PC-3 (cell line): ENCODE measurements around the gene PHF21B. TPM values are rescaled to one million over a fixed set of nuclear protein-coding genes. Genes with fewer than 3 reads are reported as not detected.

Experiments used
- ATAC-seq: fragments of 200-7000 bp; cut with Tn5 transposase; 2 replicates; pipeline ENCODE4 v1.9.1; 2020; ENCODE audit warnings: mild to moderate bottlenecking, moderate library complexity
- BruUV-seq: library from RNA; stranded (reverse); fragments of 400-500 nt; replicated peaks from 2 replicates; lab custom pipeline; 2021; lab: Mats Ljungman, UMichigan
- CTCF ChIA-PET: fragments of 300-600 bp; sonication (Branson Sonifier 250); formaldehyde crosslinking; loops from one replicate; lab custom pipeline; 2022; ENCODE audit warnings: antibody characterized with exemption; lab: Charles Lee
- POLR2A ChIA-PET: fragments of 300-600 bp; sonication (Branson Sonifier 250); formaldehyde crosslinking; loops from one replicate; lab custom pipeline; 2022; ENCODE audit warnings: antibody characterized with exemption; ENCODE audit not compliant: unreplicated experiment; lab: Charles Lee
- DNase-seq: peaks from one replicate; pipeline ENCODE4 v3.0.0-alpha.2; 2015
- H2AFZ ChIP-seq: fragments of 300-600 bp; sonication (generic); 2 replicates; pipeline ENCODE4 v1.6.0; 2016; ENCODE audit warnings: antibody characterized with exemption, low read length
- H3F3A ChIP-seq: fragments of 300-600 bp; sonication (generic); one replicate; pipeline ENCODE4 v1.6.0; 2017; ENCODE audit warnings: antibody characterized with exemption, low read length, control low read depth, mild to moderate bottlenecking; ENCODE audit not compliant: unreplicated experiment
- H3K27ac ChIP-seq: fragments of 300-600 bp; sonication (generic); 2 replicates; pipeline ENCODE4 v1.5.1; 2016; ENCODE audit warnings: mild to moderate bottlenecking, low read length
- H3K27me3 ChIP-seq: fragments of 300-600 bp; sonication (generic); 2 replicates; pipeline ENCODE4 v1.6.1; 2016; ENCODE audit warnings: low read length, mixed read lengths
- H3K36me3 ChIP-seq: fragments of 300-600 bp; sonication (generic); 2 replicates; pipeline ENCODE4 v1.6.1; 2016; ENCODE audit warnings: low read depth, mixed run types, low read length, mixed read lengths
- H3K4me1 ChIP-seq: fragments of 300-600 bp; sonication (generic); 2 replicates; pipeline ENCODE4 v1.5.1; 2016; ENCODE audit warnings: low read length; ENCODE audit not compliant: insufficient read depth
- H3K4me2 ChIP-seq: fragments of 300-600 bp; sonication (generic); 2 replicates; pipeline ENCODE4 v1.6.0; 2016; ENCODE audit warnings: low read length
- H3K4me3 ChIP-seq: fragments of 300-600 bp; sonication (generic); 2 replicates; pipeline ENCODE4 v1.5.1; 2016; ENCODE audit warnings: mild to moderate bottlenecking, low read length, mixed read lengths
- H3K79me2 ChIP-seq: fragments of 300-600 bp; sonication (generic); 2 replicates; pipeline ENCODE4 v1.6.1; 2017; ENCODE audit warnings: low read length, mixed read lengths
- H3K9ac ChIP-seq: fragments of 300-600 bp; sonication (generic); 2 replicates; pipeline ENCODE4 v1.6.0; 2016; ENCODE audit warnings: mild to moderate bottlenecking, low read length
- H3K9me2 ChIP-seq: fragments of 300-600 bp; sonication (generic); replicated peaks from 2 replicates; pipeline ENCODE4 v1.6.1; 2016; ENCODE audit warnings: mixed run types, low read length, mixed read lengths
- H3K9me3 ChIP-seq: fragments of 300-600 bp; sonication (generic); 2 replicates; pipeline ENCODE4 v1.6.1; 2016; ENCODE audit warnings: low read length, mixed read lengths
- H4K20me1 ChIP-seq: fragments of 300-600 bp; sonication (generic); 2 replicates; pipeline ENCODE4 v1.6.1; 2016; ENCODE audit warnings: low read length, mixed read lengths
- CTCF ChIP-seq: fragments of 300-600 bp; sonication (generic); conservative IDR thresholded peaks from 2 replicates; pipeline ENCODE4 v1.5.1; 2017; ENCODE audit warnings: antibody characterized with exemption, low read depth, mild to moderate bottlenecking, low read length
- EZH2 ChIP-seq: fragments of 300-600 bp; sonication (generic); IDR thresholded peaks from one replicate; pipeline ENCODE4 v1.6.1; 2017; ENCODE audit warnings: antibody characterized with exemption, mild to moderate bottlenecking, low read length; ENCODE audit not compliant: unreplicated experiment
- EZH2phosphoT487 ChIP-seq: fragments of 300-600 bp; sonication (generic); IDR thresholded peaks from 2 replicates; pipeline ENCODE4 v1.6.1; 2018; ENCODE audit warnings: mild to moderate bottlenecking, antibody characterized with exemption, low read length, borderline replicate concordance
- intact Hi-C: fragments of 100-400 bp; cut with micrococcal nuclease; formaldehyde crosslinking; loops from 2 replicates; pipeline ENCODE4 v1.9.0; 2023
- total RNA-seq: library from RNA; depleted of rRNA; stranded (reverse); fragments of >200 nt; gene quantifications from 2 replicates; pipeline ENCODE4 v1.2.3, GENCODE V29; 2014

PHF21B gene
- total RNA-seq, 1 experiment from 2014 or later: not detected

DNA sequence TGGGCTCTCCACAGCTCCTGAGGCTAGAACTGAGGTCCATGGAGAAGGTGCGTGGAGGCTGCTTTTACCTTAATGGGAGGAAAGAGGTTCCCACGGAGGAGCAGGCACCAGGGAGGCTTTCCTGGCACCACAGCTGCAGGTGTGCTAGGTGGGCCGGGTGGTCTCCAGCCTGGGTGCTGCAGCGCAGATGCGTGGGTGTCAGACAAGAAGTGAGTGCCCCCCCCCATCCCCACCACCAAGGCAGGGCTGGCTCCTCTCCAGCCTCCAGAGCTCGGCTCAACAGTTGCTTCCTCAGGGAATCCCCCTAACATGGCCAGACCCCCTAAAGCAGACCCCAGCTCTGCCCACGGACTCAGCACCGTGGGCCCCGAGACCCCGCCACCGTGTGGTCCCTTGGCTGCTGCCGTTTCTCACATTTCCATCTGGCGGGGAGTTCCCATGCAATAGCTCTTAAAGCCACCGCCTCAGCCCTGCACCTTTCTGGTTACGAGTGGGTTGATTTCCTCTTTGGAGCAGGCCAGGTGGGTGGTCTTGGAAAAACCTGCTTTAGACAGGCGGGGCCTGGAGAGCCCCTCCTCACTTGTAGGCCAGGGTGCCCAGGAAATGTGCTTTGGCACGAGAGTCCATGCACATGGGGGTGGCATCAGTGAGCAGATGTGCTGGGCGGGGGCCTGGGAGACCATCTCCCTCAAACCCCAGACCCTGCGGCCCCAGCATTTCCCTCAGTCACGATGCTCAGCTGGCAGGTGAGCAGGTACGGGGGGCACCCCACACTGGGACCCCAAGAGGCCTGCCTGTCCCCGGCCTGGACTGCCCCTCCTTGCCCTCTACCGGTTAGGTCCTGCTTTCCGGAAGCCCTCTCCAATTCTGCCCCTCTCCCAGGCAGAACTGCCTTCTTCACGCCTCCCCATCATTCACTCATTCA, 163.7 kb downstream of the PHF21B start:
- Histone ChIP-seq H3F3A (no peaks in the 10 kb centered on the region), H3K4me2 (no peak overlapping the region), H3K9me3 (no peaks in the 10 kb centered on the region), H3K79me2 (no peaks in the 10 kb centered on the region), H3K27ac (no peak overlapping the region), H3K36me3 (no peaks in the 10 kb centered on the region), H3K4me1 (no peaks in the 10 kb centered on the region), H2AFZ (no peak overlapping the region), H3K4me3 (no peak overlapping the region), H3K9me2 (no peaks in the 10 kb centered on the region), H4K20me1 (no peaks in the 10 kb centered on the region), H3K27me3 (no peaks in the 10 kb centered on the region), H3K9ac (no peak overlapping the region)
- no peak for ATAC-seq
- no TSS peak for BruUV-seq
- no peak for DNase-seq
- ChIA-PET CTCF (interaction anchor here (0.6 kb wide), 1 partner anchor 144 kb away, joined by 3 read pairs; no protein-coding TSS in a partner anchor), POLR2A (no interaction called here)
- TF ChIP-seq EZH2 (no peak), CTCF (no peak), EZH2phosphoT487 (no peak)
- intact Hi-C loops: no loop called here

DNA sequence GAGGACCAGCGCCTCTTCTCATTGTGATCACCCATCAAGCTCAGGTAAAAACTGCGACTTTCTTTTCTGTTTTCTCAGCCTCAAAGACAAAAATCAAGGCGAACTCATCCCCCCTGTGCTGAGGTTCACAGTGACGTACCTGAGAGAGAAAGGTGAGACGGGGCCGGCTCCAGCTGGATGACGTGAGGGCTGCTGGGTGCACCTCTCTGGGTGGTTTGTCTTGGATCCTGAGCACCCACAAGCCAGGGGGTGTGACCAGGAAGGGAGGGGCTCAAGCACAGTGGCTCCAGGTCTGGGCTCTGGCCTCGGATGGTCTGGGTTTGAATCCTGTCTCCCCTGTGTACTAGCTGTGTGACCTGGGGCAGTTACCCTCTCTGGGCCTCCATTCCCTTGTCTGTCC, 164.6 kb downstream of the PHF21B start:
- no peaks in the 10 kb centered on the region for H3K27me3 ChIP-seq
- H3F3A ChIP-seq: no peaks in the 10 kb centered on the region
- ChIA-PET POLR2A (no interaction called here), CTCF (no interaction called here)
- intact Hi-C loops: no loop called here
- DNase-seq (no peak), ATAC-seq (no peak)
- H3K4me3 ChIP-seq: no peak overlapping the region
- no peak overlapping the region for H3K9ac ChIP-seq
- no peak overlapping the region for H3K27ac ChIP-seq
- no peak overlapping the region for H2AFZ ChIP-seq
- no peaks in the 10 kb centered on the region for H3K9me3 ChIP-seq
- no peaks in the 10 kb centered on the region for H3K9me2 ChIP-seq
- H4K20me1 ChIP-seq: no peaks in the 10 kb centered on the region
- H3K36me3 ChIP-seq: no peaks in the 10 kb centered on the region
- TF ChIP-seq CTCF (no peak), EZH2phosphoT487 (no peak), EZH2 (no peak)
- H3K4me2 ChIP-seq: no peak overlapping the region
- H3K4me1 ChIP-seq: no peaks in the 10 kb centered on the region
- BruUV-seq: no TSS peak
- no peaks in the 10 kb centered on the region for H3K79me2 ChIP-seq

GRCh38 chr22:44842417-44842816, 167.4 kb downstream of the PHF21B start:
- Histone ChIP-seq H3K9me3 (no peaks in the 10 kb centered on the region), H3F3A (no peaks in the 10 kb centered on the region), H4K20me1 (no peaks in the 10 kb centered on the region), H3K4me2 (no peak overlapping the region), H3K9me2 (no peaks in the 10 kb centered on the region), H3K4me1 (no peaks in the 10 kb centered on the region), H3K79me2 (no peaks in the 10 kb centered on the region), H3K36me3 (no peaks in the 10 kb centered on the region), H3K9ac (no peak overlapping the region), H2AFZ (no peak overlapping the region), H3K27me3 (no peaks in the 10 kb centered on the region), H3K27ac (no peak overlapping the region), H3K4me3 (no peak overlapping the region)
- CTCF ChIA-PET: no interaction called here
- TF ChIP-seq EZH2 (no peak), EZH2phosphoT487 (no peak), CTCF (no peak)
- BruUV-seq: no TSS peak
- intact Hi-C loops: no loop called here
- ATAC-seq (no peak), DNase-seq (no peak)
- POLR2A ChIA-PET: no interaction called here
